Measurements from ENCODE around the gene GJC3. TPM values are rescaled to one million over a fixed set of nuclear protein-coding genes. Genes with fewer than 3 reads are reported as not detected.

Gene GJC3
- total and polyA plus RNA-seq, 9 of the 15 experiments (the other 6 are each of a cell fraction or from before 2014, with no cell fraction given), result 0.10 to 0.45 (median 0.28) TPM; not detected in 1

- H3K4me1 ChIP-seq (replicated peaks in 1 of 2; ENCODE audit: control insufficient read depth in 2 of 2, insufficient read depth in 2 of 2, low read length in 2 of 2), result no peaks in the 10 kb centered on the region; a peak in 1 of 5 replicates
- DNase-seq (ENCODE audit: extremely low read depth in 1 of 4, low spot score in 3 of 4) (no peak), ATAC-seq (no peak), FAIRE-seq (no peak)
- H3K9me1 ChIP-seq (ENCODE audit: control insufficient read depth, insufficient read depth, low read length), result no peaks in the 10 kb centered on the region
- no peaks in the 10 kb centered on the region for H3K36me3 ChIP-seq (ENCODE audit: control insufficient read depth, insufficient read depth, low read length)
- peak overlapping the region; percentile 79 for H2AFZ ChIP-seq (ENCODE audit: low read depth, low read length)
- peaks cover 0 to 4% of the 10 kb centered on the region in 2 experiments; a peak in 1 of 5 replicates for H3K27me3 ChIP-seq (ENCODE audit: control insufficient read depth in 2 of 2, insufficient read depth in 2 of 2, low read length in 2 of 2)
- TF ChIP-seq, protein P1, sequence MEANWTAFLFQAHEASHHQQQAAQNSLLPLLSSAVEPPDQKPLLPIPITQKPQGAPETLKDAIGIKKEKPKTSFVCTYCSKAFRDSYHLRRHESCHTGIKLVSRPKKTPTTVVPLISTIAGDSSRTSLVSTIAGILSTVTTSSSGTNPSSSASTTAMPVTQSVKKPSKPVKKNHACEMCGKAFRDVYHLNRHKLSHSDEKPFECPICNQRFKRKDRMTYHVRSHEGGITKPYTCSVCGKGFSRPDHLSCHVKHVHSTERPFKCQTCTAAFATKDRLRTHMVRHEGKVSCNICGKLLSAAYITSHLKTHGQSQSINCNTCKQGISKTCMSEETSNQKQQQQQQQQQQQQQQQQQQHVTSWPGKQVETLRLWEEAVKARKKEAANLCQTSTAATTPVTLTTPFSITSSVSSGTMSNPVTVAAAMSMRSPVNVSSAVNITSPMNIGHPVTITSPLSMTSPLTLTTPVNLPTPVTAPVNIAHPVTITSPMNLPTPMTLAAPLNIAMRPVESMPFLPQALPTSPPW (CRISPR knock-in tag; IDR thresholded peaks at IDR 0.05), result peak; percentile 22; the same call in 1 of the 2 replicates
- TF ChIP-seq ELF1 (tag; IDR thresholded peaks at IDR 0.05) (0 out of 2 replicates have a peak, but pooled peaks have one; percentile 15), BRD4 (IDR thresholded peaks at IDR 0.05) (no peak), GABPA (tag; conservative IDR thresholded peaks at IDR 0.05; ENCODE audit: low read depth) (0 out of 2 replicates have a peak, but pooled peaks have one; percentile 27)
- TF ChIP-seq, protein P2, sequence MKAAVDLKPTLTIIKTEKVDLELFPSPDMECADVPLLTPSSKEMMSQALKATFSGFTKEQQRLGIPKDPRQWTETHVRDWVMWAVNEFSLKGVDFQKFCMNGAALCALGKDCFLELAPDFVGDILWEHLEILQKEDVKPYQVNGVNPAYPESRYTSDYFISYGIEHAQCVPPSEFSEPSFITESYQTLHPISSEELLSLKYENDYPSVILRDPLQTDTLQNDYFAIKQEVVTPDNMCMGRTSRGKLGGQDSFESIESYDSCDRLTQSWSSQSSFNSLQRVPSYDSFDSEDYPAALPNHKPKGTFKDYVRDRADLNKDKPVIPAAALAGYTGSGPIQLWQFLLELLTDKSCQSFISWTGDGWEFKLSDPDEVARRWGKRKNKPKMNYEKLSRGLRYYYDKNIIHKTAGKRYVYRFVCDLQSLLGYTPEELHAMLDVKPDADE (conservative IDR thresholded peaks at IDR 0.05; ENCODE audit: control insufficient read depth, low read depth, low read length), result no peak
- H3K9ac ChIP-seq (ENCODE audit: insufficient read depth in 1 of 2, low read depth in 2 of 2, low read length in 2 of 2), result no peak overlapping the region; a peak in 1 of 4 replicates
- WGBS (ENCODE audit: insufficient coverage, low coverage, missing lambda C conversion rate), result 6% methylated on average over 11 of the region's 14 CpGs
- no peak overlapping the region for H3K27ac ChIP-seq (ENCODE audit: extremely low read depth, low read depth, low read length)
- no peaks in the 10 kb centered on the region for H3K79me2 ChIP-seq (ENCODE audit: control insufficient read depth, insufficient read depth, low read length)
- H3K9me3 ChIP-seq (replicated peaks; ENCODE audit: control insufficient read depth, insufficient read depth, low read depth, low read length), result 0 out of 2 replicates have a peak, but pooled peaks cover 4% of the 10 kb centered on the region
- CTCF ChIA-PET (ENCODE audit: low intra/inter-chr PET ratio), result no interaction called here
- BruUV-seq (replicated peaks), result no TSS peak
- H3K4me3 ChIP-seq, result peak overlapping the region; percentile 10; the same call in 1 of the 2 replicates
- peak overlapping the region; percentile 35 for H3K4me2 ChIP-seq (ENCODE audit: insufficient read depth, low read length)
- intact Hi-C loops (cut with micrococcal nuclease) (no loop called here), in situ Hi-C loops (cut with MboI) (no loop called here)
- no peaks in the 10 kb centered on the region for H4K20me1 ChIP-seq (replicated peaks; ENCODE audit: control insufficient read depth, insufficient read depth, low read length)
- POLR2A ChIA-PET, result interaction anchor here (0.9 kb wide), 1 partner anchor 386 kb away, joined by 3 read pairs; the partner anchor contains the start of gene ZNF655
These were observed 14.4 kb upstream of the GJC3 start for GRCh38 chr7:99943641-99944496.

Measured in K562 (cell line).